ENCODE results near the gene ATP8A2. TPM values are rescaled to one million over a fixed set of nuclear protein-coding genes. Genes with fewer than 3 reads are reported as not detected.

Gene ATP8A2
- total and polyA plus RNA-seq, 10 of the 15 experiments (the other 5 are each of a cell fraction or from before 2014, with no cell fraction given) = 0.01 to 0.04 (median 0.04) TPM; not detected in 7

- TF ChIP-seq, protein P1, sequence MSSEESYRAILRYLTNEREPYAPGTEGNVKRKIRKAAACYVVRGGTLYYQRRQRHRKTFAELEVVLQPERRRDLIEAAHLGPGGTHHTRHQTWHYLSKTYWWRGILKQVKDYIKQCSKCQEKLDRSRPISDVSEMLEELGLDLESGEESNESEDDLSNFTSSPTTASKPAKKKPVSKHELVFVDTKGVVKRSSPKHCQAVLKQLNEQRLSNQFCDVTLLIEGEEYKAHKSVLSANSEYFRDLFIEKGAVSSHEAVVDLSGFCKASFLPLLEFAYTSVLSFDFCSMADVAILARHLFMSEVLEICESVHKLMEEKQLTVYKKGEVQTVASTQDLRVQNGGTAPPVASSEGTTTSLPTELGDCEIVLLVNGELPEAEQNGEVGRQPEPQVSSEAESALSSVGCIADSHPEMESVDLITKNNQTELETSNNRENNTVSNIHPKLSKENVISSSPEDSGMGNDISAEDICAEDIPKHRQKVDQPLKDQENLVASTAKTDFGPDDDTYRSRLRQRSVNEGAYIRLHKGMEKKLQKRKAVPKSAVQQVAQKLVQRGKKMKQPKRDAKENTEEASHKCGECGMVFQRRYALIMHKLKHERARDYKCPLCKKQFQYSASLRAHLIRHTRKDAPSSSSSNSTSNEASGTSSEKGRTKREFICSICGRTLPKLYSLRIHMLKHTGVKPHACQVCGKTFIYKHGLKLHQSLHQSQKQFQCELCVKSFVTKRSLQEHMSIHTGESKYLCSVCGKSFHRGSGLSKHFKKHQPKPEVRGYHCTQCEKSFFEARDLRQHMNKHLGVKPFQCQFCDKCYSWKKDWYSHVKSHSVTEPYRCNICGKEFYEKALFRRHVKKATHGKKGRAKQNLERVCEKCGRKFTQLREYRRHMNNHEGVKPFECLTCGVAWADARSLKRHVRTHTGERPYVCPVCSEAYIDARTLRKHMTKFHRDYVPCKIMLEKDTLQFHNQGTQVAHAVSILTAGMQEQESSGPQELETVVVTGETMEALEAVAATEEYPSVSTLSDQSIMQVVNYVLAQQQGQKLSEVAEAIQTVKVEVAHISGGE (CRISPR knock-in tag; IDR thresholded peaks at IDR 0.05) = no peak
- TF ChIP-seq CBFB (IDR thresholded peaks at IDR 0.05; ENCODE audit: low read depth) = no peak
- TF ChIP-seq IKZF2 (IDR thresholded peaks at IDR 0.05) = no peak
- no peak for TF ChIP-seq NFYA (IDR thresholded peaks at IDR 0.05; ENCODE audit: borderline replicate concordance, low read depth, low read length)
- no peak for TF ChIP-seq FOS (IDR thresholded peaks at IDR 0.05; ENCODE audit: borderline replicate concordance, extremely low read depth, insufficient read length)
- TF ChIP-seq NFXL1 (IDR thresholded peaks at IDR 0.05; ENCODE audit: borderline replicate concordance) = no peak
Measured at GRCh38 chr13:25766991-25767390, 395.2 kb downstream of the ATP8A2 start (continued).

DNA sequence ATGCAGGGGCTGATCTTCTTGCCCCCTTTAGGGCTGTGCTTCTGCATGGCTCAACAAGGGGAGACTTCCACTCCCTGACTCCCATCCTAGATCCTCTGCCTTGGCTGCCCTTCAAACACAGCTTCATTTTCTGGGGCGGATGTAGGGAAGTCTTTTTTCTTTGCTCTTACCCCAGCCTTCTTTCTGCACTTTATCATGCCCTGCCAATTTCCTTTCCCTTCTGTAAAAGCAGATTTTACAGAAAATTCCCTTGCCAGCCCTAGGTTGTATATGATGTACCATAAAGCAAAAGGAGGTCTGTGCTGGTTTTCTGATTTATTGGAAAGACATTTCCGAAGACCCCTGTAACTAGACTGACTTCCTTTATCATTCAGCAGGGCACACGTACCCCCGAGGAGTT is 396.6 kb downstream of the ATP8A2 start:
- TF ChIP-seq FOXK2 (IDR thresholded peaks at IDR 0.05) (no peak), POLR2AphosphoS2 (IDR thresholded peaks at IDR 0.05; ENCODE audit: low read depth, low read length) (no peak), ZNF24 (IDR thresholded peaks at IDR 0.05) (no peak), TCF12 (IDR thresholded peaks at IDR 0.05; ENCODE audit: low read depth, low read length) (no peak), SIX5 (IDR thresholded peaks at IDR 0.05; ENCODE audit: low read depth, low read length, severe bottlenecking) (no peak)
- H3K4me2 ChIP-seq (ENCODE audit: control insufficient read depth, insufficient read depth) = no peak overlapping the region
- H3K27ac ChIP-seq (ENCODE audit: control insufficient read depth, insufficient read depth) = no peak overlapping the region
- ChIA-PET CTCF (no interaction called here), RAD21 (ENCODE audit: unreplicated experiment) (no interaction called here), POLR2A (no interaction called here), SMC1A (ENCODE audit: uncharacterized antibody, unreplicated experiment) (no interaction called here)
- H3K4me3 ChIP-seq = no peak overlapping the region
- H3K9me3 ChIP-seq (replicated peaks; ENCODE audit: control insufficient read depth, insufficient read depth, low read length) = no peaks in the 10 kb centered on the region; the same call in 2 of the 3 replicates
- no peak overlapping the region for H3K9ac ChIP-seq (ENCODE audit: control insufficient read depth, insufficient read depth, low read length)
- H3K27me3 ChIP-seq (replicated peaks in 1 of 2; ENCODE audit: control insufficient read depth in 2 of 2, insufficient read depth in 2 of 2, low read length in 1 of 2) = no peaks in the 10 kb centered on the region; a peak in 2 of 4 replicates
- no TSS peak for BruUV-seq (replicated peaks)
- intact Hi-C loops (cut with micrococcal nuclease; ENCODE audit: unreplicated experiment) (no loop called here), in situ Hi-C loops (cut with MboI) (no loop called here)
- H3K36me3 ChIP-seq (ENCODE audit: control insufficient read depth in 2 of 2, insufficient read depth in 2 of 2, low read length in 1 of 2) = no peaks in the 10 kb centered on the region
- DNase-seq (ENCODE audit: low read depth, low spot score) (no peak), ATAC-seq (no peak), FAIRE-seq (no peak)
- H4K20me1 ChIP-seq (ENCODE audit: control insufficient read depth, insufficient read depth) = no peaks in the 10 kb centered on the region
- H3K4me1 ChIP-seq (ENCODE audit: control insufficient read depth, insufficient read depth, low read length) = no peaks in the 10 kb centered on the region
- 35% methylated on average over 4 of the region's 4 CpGs for WGBS (ENCODE audit: insufficient coverage, insufficient replicate concordance, low lambda C conversion rate, missing lambda C conversion rate)
- H3K79me2 ChIP-seq (ENCODE audit: control insufficient read depth, insufficient read depth, low read length) = no peaks in the 10 kb centered on the region
- no peak overlapping the region for H2AFZ ChIP-seq (ENCODE audit: control insufficient read depth, low read depth, low read length)

Data from GM12878 (cell line).